K562 (cell line): ENCODE measurements around the gene PPP6R3. TPM values are rescaled to one million over a fixed set of nuclear protein-coding genes. Genes with fewer than 3 reads are reported as not detected.
A peak's percentile ranks its signal among the peaks of the same experiment; 100 is the strongest.
"Not testable (repeated sequence)": the region's sequence is repeated elsewhere in the genome, so short reads cannot be mapped to it uniquely, and the experiment has no call there.

Source experiments
- ATAC-seq: fragments of 200-7000 bp; cut with Tn5 transposase; 3 replicates; pipeline ENCODE4 v1.9.1; 2020; ENCODE audit warnings: moderate library complexity
- BruUV-seq: library from RNA; stranded (reverse); fragments of 400-500 nt; replicated peaks from 2 replicates; lab custom pipeline; 2021; lab: Mats Ljungman, UMichigan
- CTCF ChIA-PET: fragments of 300-600 bp; formaldehyde crosslinking; extraction: SDS; loops from one replicate; lab custom pipeline; 2021; ENCODE audit warnings: low intra/inter-chr PET ratio; lab: Yijun Ruan, JAX
- POLR2A ChIA-PET: fragments of 300-600, 350-650 bp; sonication (Branson Sonifier 250); formaldehyde crosslinking; extraction: SDS; loops from one replicate; lab custom pipeline; 2021; ENCODE audit warnings: antibody characterized with exemption, inconsistent platforms; lab: Yijun Ruan, JAX
- DNase-seq, 4 experiments: peaks; one replicate each; pipeline versions ENCODE4 v3.0.0 to v3.0.0-alpha.2; 2011 to 2018; ENCODE audit warnings: low spot score in 3 of 4, mixed read lengths in 3 of 4; ENCODE audit errors: extremely low read depth in 1 of 4
- FAIRE-seq: peaks from 2 replicates; lab custom pipeline; 2011; peaks lifted over from hg19 to GRCh38; lab: Jason Lieb, UNC
- H2AFZ ChIP-seq: 2 replicates; pipeline ENCODE4 v1.6.0; 2011; ENCODE audit warnings: low read depth, low read length, control low read depth, inconsistent platforms
- H3K27ac ChIP-seq: fragments of 200-600 bp; 3 replicates; pipeline ENCODE4 v1.8.0; 2011; ENCODE audit warnings: low read depth, mild to moderate bottlenecking, control low read depth, inconsistent platforms, low read length, moderate library complexity, mixed read lengths; ENCODE audit errors: extremely low read depth
- H3K27me3 ChIP-seq, 2 experiments: fragments of 300-600 bp in 1 of 2; 2 replicates in 1 of 2; 3 replicates in 1 of 2; pipeline versions ENCODE4 v1.6.0 to v1.8.0; 2011; ENCODE audit warnings: inconsistent platforms in 2 of 2, low read length in 2 of 2, mild to moderate bottlenecking in 1 of 2, mixed read lengths in 1 of 2, moderate library complexity in 1 of 2; ENCODE audit not compliant: control insufficient read depth in 2 of 2, insufficient read depth in 2 of 2
- H3K36me3 ChIP-seq: fragments of 300-600 bp; 3 replicates; pipeline ENCODE4 v1.8.0; 2011; ENCODE audit warnings: mild to moderate bottlenecking, low read length, inconsistent platforms; ENCODE audit not compliant: control insufficient read depth, insufficient read depth
- H3K4me1 ChIP-seq, 2 experiments: fragments of 200-600 bp in 1 of 2; replicated peaks in 1 of 2; 2 replicates in 1 of 2; 3 replicates in 1 of 2; pipeline versions ENCODE4 v1.5.1 to v1.8.0; 2011; ENCODE audit warnings: inconsistent platforms in 2 of 2, low read length in 2 of 2, mild to moderate bottlenecking in 1 of 2, mixed read lengths in 1 of 2, moderate library complexity in 1 of 2; ENCODE audit not compliant: control insufficient read depth in 2 of 2, insufficient read depth in 2 of 2
- H3K4me2 ChIP-seq: 2 replicates; pipeline ENCODE4 v1.6.1; 2011; ENCODE audit warnings: low read length, control low read depth, inconsistent platforms, mixed read lengths; ENCODE audit not compliant: insufficient read depth
- H3K4me3 ChIP-seq: fragments of 200-600 bp; sonication (generic), shearing (Covaris generic); 2 replicates; pipeline ENCODE4 v1.5.1; 2016; ENCODE audit warnings: control low read depth, inconsistent platforms
- H3K79me2 ChIP-seq: fragments of 200-600 bp; 3 replicates; pipeline ENCODE4 v1.8.0; 2011; ENCODE audit warnings: low read length, inconsistent platforms; ENCODE audit not compliant: control insufficient read depth, insufficient read depth
- H3K9ac ChIP-seq, 2 experiments: 2 replicates each; pipeline versions ENCODE4 v1.6.0 to v1.6.1; 2011; ENCODE audit warnings: low read depth in 2 of 2, low read length in 2 of 2, control low read depth in 1 of 2, inconsistent platforms in 1 of 2, mild to moderate bottlenecking in 1 of 2, mixed read lengths in 1 of 2; ENCODE audit not compliant: insufficient read depth in 1 of 2
- H3K9me1 ChIP-seq: one replicate; pipeline ENCODE4 v1.6.0; 2011; ENCODE audit warnings: inconsistent platforms, mild to moderate bottlenecking, low read length, moderate library complexity; ENCODE audit not compliant: control insufficient read depth, insufficient read depth
- H3K9me3 ChIP-seq: replicated peaks from 2 replicates; pipeline ENCODE4 v1.5.1; 2011; ENCODE audit warnings: low read depth, low read length, inconsistent platforms; ENCODE audit not compliant: control insufficient read depth, insufficient read depth
- H4K20me1 ChIP-seq: replicated peaks from 2 replicates; pipeline ENCODE4 v1.6.1; 2011; ENCODE audit warnings: low read length, inconsistent platforms, mixed read lengths; ENCODE audit not compliant: control insufficient read depth, insufficient read depth
- LARP7 ChIP-seq: fragments of 450-650 bp; IDR thresholded peaks from 2 replicates; pipeline ENCODE4 v1.6.1; 2016
- LEF1 ChIP-seq: fragments of 450-650 bp; IDR thresholded peaks from 2 replicates; pipeline ENCODE4 v1.6.1; 2016; ENCODE audit warnings: mild to moderate bottlenecking
- ZBTB49 ChIP-seq: sonication (generic); formaldehyde crosslinking; IDR thresholded peaks from 2 replicates; pipeline ENCODE4 v1.8.0; 2022; ENCODE audit warnings: missing genetic modification reagents, mild to moderate bottlenecking, borderline replicate concordance
- ZNF431 ChIP-seq: sonication (generic); formaldehyde crosslinking; IDR thresholded peaks from 2 replicates; pipeline ENCODE4 v1.8.0; 2022; ENCODE audit warnings: mild to moderate bottlenecking, missing genetic modification reagents
- ZNF561 ChIP-seq: fragments of 450-650 bp; formaldehyde crosslinking; conservative IDR thresholded peaks from 2 replicates; pipeline ENCODE4 v1.4.0; 2020; ENCODE audit warnings: mild to moderate bottlenecking, moderate library complexity
- WGBS: fragments of 100-300 bp; shearing (Covaris generic); methylation state at CpG from one replicate; pipeline ENCODE4 v1.1.6; 2016; ENCODE audit warnings: low coverage, mixed read lengths; ENCODE audit not compliant: insufficient coverage; ENCODE audit errors: missing lambda C conversion rate; 5-methylcytosine and 5-hydroxymethylcytosine counted together
- in situ Hi-C: fragments of 300-500 bp; cut with MboI; formaldehyde crosslinking; loops from 4 replicates; pipeline ENCODE4 v1.15.0; 2018; ENCODE audit warnings: inconsistent platforms, mixed read lengths
- intact Hi-C: fragments of 100-400 bp; cut with micrococcal nuclease; formaldehyde crosslinking; loops from 2 replicates; pipeline ENCODE4 v1.14.2; 2022
- polyA plus RNA-seq, 8 experiments: library from polyadenylated mRNA; depleted of rRNA in 4 of 8; stranded (reverse) in 5 of 8; unstranded in 3 of 8; fragments of >200 nt; fragmentation: Nextera tagmentation in 2 of 8; fragmentation: Illumina TruSeq in 1 of 8; extraction: Ambion mirVana in 2 of 8; extraction: Trizol in 1 of 8; gene quantifications; 2 replicates each; pipeline versions ENCODE4 v1.2.1 to v1.2.3, GENCODE V29; 2011 to 2014; ENCODE audit warnings: inconsistent platforms in 1 of 8, missing spikeins in 1 of 8
- total RNA-seq, 7 experiments: library from RNA; depleted of rRNA in 6 of 7; stranded (reverse); fragments of >200 nt in 6 of 7; fragmentation: Illumina TruSeq in 2 of 7; extraction: Trizol in 2 of 7; gene quantifications; 2 replicates each; pipeline versions ENCODE4 v1.2.1 to v1.2.3, GENCODE V29; 2011 to 2021; ENCODE audit warnings: low replicate concordance in 1 of 7

Gene PPP6R3
- total and polyA plus RNA-seq, 9 of the 15 experiments (the other 6 are each of a cell fraction or from before 2014, with no cell fraction given), result 20.3 to 117 (median 80.6) TPM

GRCh38 chr11:68447015-68447801 is 13.3 kb upstream of the PPP6R3 start (continued):
- TF ChIP-seq ZBTB49 (CRISPR knock-in tag), result no peak
- TF ChIP-seq LEF1, result no peak
- TF ChIP-seq LARP7, result no peak
- no peak for TF ChIP-seq ZNF561 (CRISPR knock-in tag)

GRCh38 chr11:68447914-68448313 is 12.6 kb upstream of the PPP6R3 start:
- in situ Hi-C loops, result loop anchor here (10.0 kb wide), 1 partner anchor 193 kb away; no protein-coding TSS in a partner anchor
- H3K4me3 ChIP-seq, BruUV-seq, DNase-seq, H3K9me1 ChIP-seq, H3K27ac ChIP-seq, H3K4me2 ChIP-seq, H3K27me3 ChIP-seq, H3K9me3 ChIP-seq, ATAC-seq, H3K9ac ChIP-seq, H2AFZ ChIP-seq, FAIRE-seq, H3K79me2 ChIP-seq, H4K20me1 ChIP-seq: not testable (repeated sequence)
- intact Hi-C loops, result loop anchor here (5.0 kb wide), 3 partner anchors 151 to 236 kb away; partner anchors contain the start of gene KMT5B
- H3K4me1 ChIP-seq, result peaks cover 0 to 19% of the 10 kb centered on the region in 2 experiments; a peak in 2 of 5 replicates
- TF ChIP-seq ZNF431 (CRISPR knock-in tag), result 0 out of 2 replicates have a peak, but pooled peaks have one; percentile 63
- CTCF ChIA-PET, result interaction anchor here (0.6 to 1.3 kb wide), 3 partner anchors 46 to 239 kb away, joined by 3 to 8 read pairs (median 3); no protein-coding TSS in a partner anchor
- 80% methylated on average over 6 of the region's 6 CpGs for WGBS
- POLR2A ChIA-PET, result interaction anchor here (0.6 kb wide), 2 partner anchors 12 to 20 kb away, joined by 3 read pairs; partner anchors contain the start of gene PPP6R3
- peaks cover 22% of the 10 kb centered on the region; the same call in 2 of the 3 replicates for H3K36me3 ChIP-seq
